GM21360 (cell line): Measurements from ENCODE around the gene EEPD1.
"Not testable (repeated sequence)": the region's sequence is repeated elsewhere in the genome, so short reads cannot be mapped to it uniquely, and the experiment has no call there.

Source experiments
- ATAC-seq: cut with Tn5 transposase; IDR thresholded peaks from one replicate; pipeline ENCODE4 v1.9.1; 2021; ENCODE audit warnings: mild to moderate bottlenecking, moderate library complexity; ENCODE audit not compliant: unreplicated experiment

EEPD1 gene

DNA sequence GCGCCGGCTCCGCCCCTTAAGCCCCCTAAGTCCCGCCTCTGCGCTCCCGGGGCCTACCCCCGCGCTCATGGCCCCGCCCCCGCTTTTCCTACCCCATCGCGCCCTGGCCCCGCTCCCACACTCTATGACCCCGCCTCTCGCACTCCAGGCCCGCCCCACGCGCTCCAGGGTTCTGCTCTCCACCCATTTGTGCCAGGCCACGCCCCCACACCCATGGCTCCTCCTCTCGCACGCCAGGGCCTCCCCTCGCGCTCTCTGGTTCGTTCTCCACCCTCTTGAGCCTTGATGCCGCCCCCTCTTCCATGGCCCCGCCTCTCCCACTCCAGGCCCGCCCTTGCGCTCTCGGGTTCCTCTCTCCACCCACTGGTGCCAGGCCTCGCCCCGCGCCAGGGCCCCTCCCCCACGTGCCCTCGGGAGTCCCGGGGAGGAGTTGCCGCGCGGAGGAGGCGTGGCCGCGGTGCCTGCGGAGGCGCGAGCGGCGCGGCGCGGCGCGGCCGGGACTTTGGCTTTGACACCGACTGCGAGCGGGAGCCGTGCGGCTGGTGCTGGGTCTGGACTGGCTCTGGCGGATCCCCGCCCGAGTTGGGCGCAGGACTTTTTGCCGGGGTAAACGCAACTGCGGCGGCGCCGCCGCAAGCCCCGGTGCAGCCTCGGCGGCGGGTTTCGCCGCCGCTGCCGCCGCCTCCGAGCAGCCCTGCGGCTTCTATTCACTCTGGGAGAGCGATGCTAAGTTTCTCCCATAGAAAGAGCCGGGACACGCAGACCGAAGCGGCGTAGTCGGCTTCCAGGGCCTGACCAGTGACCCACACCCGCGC is at the start of gene EEPD1:
EEPD1 (plus strand) TSS at position 499 of the 815 bp plus-strand sequence. CDS start 1,071 bp downstream, outside the sequence.
- ATAC-seq = peak; percentile 92

DNA sequence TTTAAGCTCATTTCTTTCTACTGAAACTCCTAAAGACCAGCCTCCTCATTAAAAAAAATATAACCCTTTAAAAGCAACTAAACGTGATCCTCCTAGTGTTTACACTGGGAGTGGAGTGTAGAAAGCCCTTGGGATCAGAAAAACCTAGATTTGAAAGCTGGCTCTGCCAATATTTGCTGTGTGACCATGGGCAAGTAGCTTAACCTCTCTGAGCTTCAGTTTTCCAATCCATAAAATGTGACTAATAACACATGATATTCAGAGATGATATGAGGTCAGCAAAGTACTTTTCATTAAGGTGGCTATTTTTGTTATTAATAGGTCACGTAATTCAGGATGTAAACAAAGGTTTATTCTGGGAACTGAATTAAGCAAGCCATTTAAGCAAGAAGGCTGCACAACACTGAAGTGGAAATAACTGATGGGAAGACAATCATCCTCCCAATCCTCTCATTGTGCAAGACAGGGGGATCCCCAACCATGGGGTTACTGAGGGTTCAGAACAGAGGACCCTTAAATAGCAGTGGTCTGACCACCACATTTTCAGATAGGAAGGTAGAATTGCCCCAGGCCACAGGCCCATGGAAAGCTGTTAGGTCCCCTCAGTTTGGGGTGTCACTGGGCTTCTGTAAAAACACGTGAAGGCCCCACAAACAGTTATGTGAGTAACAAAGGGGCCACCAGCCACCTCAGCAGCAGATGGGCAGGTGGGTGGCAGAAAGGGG is 49.1 kb upstream of the EEPD1 start:
- ATAC-seq = no peak

DNA sequence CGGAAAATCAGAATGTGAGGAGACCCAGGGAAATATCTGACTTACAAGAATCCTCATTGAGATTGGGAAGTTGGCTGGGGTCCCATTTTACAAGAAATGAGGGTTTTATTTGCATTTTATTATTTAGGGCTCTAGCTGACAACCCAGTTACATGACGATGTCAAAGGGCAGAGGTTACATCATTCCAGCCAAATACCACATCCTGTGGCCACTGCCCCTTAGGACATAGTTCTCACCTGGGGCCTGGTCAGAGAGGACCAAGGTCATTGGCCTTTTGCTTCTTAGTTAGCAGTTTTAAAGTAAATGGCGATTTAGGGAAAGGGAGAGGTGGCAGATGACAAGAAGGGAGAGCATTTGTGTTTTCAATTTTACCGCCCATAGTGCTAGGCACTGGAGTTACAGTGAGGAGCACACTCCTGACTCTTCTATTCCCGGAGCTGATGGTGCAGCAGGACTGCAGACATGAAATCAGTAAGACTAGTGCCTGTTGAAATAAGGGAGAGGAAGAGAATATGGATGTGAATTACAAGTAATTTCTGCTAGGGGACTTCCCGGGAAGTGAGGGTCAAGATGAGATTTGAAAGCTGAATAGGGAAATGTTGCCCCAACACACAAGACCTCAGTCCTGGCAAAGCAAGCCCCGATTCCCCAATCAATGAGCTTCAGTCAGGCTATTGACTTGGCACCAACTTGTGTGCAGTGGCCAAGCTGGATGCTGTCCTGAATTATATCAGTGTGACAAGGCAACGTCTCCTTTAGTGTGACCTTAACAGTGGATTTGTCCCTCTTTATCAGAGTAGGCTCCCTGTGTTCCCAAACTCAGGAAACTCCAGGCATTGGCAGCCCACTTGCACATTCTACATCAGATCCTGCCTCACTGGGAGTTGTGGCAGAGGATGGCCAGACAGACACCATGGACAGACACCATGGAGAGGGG is 45.8 kb upstream of the EEPD1 start:
- ATAC-seq = not testable (repeated sequence)

DNA sequence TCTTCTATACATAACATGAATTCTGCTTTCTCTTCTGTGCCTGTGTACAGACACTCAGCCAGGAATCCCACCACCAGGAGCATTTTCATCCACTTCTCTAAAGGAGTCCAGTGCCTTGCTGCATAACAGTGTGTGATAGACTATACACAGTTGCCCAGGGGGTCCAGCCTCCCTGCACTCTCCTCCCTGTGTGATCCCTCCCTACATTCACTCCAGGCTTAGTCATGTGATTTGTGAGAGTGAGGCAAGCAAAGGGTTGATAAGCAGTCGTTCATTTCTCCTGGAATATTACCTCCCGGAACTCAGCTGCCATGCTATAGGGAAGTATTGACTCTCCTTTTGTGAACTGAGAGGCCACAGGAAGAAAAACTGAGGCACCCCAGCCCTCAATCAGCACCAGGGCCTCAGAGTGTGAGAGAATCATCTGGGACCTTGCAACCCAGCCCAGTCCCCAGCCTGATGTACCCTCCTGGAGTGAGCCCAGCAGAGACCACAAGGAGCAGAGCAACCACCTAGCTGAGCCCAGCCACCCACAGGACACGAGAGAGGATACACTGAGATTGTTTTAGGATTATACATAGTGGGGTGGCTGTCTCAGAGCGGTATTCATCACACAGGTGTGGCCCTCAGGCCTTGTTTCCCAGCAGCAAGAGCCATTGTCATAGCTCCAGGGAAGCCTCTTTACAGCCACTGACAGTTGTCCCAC is 45.0 kb upstream of the EEPD1 start:
- no peak for ATAC-seq

DNA sequence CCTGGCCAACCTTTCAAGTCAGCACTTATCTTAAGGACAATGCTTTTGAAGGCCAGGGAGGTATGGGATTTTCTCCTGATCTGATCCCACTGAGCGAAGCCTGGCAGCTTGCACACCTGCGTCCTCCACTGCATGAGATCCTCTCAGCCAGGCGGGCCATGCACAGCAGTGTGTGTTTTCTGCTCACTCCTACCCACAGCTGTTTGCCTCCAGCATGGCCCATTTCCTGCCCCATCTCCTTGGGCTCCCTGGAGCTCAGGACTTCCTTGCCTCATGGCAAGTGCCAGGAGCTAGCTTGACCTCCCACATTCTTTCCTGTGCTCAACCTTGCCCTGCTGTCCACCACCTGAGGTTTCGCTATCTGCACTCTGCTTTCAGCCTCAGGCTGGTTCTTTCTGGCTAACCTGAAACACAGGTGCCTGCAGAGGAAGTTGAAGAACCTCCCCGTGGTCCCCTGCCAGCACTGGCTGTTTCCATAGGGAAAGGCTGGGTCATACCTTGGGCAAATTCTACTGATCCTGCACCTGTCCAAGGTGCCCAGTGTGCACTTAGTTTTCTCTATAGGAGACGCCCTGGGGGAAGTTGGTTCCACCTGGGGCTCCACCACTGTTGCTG is 43.9 kb upstream of the EEPD1 start:
- ATAC-seq = no peak

DNA sequence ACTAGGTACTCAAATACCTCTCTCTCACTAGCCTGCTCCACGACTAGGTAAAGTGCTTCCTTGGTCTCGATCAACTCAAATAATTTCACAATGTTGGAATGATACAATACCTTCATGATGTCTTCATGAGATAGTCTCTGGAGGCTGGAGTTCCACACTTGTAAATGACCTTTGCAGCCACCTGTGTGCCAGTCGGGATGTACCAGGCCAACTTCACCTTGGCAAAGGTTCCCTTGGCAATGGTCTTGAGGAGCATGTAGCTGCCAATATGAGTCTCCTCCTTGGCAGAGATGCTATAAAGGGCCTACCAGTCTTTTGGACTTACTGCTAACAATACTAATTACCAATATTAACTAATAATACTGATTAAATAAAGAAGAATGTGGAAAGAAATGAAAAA is 42.5 kb upstream of the EEPD1 start:
- no peak for ATAC-seq

DNA sequence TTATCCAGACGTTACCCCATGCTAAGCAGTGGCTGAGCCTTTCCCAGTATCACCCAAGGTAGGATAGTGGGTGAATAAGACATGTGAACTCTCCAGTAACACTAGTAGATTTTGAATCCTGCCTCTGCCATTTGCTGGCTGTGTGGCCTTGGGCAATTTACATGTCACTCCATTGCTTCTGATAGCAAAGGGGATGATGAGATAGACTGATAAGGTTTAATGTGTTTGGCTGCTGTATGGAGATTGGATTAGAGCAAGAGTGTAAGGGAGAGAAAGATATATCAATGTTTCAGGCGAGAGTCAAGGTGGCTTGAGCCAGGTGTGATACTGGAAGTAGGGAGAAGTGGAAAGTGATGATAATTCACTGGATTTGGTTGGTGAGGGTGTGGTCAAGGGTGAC is 40.1 kb upstream of the EEPD1 start:
- ATAC-seq = no peak

DNA sequence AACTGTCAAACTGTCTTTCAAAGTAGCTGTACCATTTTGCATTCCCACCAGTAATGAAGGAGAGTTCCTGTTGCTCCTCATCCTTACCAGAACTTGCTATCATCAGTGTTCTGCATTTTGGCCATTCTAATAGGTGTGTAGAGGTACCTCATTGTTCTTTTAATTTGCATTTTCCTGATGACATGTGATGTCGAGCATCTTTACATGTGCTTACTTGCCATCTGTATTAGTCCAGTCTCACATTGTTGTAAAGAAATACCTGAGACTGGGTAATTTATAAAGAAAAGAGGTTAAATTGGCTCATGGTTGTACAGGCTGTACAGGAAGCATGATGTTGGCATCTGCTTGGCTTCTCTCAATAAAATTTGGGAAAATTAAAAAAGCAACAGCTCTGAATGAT is 38.7 kb upstream of the EEPD1 start:
- ATAC-seq = no peak

DNA sequence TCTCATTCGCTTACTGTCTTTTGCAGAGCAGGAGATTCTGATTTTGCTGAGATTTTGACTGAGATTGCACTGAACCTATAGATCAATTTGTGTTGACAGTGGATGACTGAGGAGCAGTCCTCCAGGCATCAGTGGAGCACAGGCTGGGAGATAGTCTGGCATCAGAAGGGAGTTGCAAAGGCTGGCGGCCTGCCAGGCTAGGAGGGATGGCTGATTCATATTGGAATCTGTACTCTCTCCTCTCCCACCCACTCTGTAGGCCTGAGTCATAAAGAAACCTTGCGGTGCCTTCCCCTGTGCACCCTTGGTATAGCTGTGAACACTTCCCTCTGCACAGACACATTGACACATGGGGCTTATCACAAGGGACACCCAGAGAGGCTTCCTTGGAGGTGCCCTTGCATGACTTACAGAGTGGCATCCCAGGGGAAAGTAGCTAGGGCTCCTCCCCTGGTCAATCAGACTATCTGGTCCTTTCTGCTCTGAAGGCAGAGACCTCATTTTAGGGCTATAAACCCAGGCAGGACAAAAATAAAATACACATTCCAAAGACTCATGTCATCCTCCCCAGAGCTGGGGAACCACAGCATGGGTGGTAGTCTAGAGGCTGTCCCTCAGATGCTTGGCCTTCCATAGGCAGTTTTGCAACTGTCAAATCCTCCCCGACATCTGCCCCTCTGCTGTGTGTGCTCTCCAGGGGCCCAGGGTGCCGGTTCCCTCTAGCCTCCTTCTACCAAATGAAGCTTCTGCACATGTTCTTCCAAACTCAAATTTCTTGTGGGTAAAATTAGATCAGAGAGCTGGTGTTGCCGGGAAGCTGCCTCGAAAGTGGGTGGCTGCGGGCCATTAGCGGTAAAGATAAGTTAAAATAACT is 37.4 kb upstream of the EEPD1 start:
- peak; percentile 100 for ATAC-seq

DNA sequence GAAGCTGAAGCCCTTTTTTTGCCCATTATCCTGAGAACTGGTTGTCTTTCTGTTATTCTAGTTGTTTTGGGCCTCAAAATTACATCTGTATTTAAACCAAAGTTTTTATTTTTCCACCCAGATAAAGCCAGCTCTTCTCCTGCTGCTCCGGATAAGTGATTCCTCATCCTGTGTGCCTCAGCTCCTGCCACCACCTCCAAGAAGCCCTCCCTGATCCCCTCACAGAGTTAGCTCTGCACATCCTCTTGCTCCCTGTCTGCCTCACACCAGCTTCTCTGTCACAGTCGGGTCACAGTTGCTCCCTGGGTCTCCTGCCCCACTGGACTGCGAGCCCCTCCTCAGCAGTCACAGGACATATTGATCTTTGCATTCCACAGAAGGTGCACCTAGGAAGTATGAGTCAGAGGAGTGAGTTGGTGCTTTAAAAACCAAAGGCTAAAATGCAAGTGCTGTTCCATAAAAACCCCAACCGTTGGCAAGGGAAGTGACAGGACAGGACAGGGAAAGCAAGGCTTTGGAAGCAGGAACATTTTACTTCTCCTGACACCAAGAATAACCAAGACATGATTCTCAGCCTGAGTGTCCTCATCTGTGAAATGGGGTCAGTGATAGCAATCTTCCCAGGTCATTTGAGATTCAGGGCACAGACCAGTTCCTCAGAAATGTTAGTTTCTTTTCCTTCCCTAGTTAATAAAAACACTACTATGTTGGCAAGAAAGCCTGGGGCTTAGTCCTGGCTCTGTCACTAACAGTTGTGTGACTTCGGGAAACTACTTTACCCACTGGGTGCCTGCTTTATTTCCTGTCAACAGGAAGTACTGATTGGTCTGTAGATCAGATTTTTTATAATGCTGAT is 36.5 kb upstream of the EEPD1 start:
- ATAC-seq = no peak

DNA sequence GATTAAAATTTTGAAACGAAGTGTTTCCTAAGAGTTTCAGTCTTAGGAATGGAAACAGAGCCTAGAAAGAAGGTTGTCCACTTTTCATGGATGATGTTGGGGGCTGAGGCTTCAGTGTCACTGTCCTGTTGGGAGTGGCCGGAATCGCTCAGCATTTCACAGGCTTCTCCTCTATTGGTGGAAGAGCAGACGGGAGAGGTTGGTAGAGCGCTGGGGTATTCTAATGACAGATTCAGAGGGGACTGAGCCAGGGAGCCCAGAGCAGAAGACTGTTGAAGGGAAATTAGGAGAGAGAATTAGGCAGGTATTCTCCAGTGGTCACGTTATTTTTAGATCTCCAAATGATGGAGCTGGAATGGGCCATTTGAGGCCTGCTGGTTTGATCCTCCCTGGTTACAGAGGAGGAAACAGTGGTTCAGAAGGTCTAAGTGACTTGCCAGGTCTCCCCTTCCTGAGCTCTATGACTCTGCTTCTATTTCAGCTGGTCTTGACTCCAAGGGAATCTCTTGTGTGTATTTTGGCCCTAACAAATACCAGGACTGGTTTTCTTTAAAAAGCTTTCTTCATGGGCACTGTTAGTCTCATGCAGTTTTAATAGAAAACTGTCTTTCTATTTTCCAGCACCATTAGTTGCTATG is 35.7 kb upstream of the EEPD1 start:
- no peak for ATAC-seq

DNA sequence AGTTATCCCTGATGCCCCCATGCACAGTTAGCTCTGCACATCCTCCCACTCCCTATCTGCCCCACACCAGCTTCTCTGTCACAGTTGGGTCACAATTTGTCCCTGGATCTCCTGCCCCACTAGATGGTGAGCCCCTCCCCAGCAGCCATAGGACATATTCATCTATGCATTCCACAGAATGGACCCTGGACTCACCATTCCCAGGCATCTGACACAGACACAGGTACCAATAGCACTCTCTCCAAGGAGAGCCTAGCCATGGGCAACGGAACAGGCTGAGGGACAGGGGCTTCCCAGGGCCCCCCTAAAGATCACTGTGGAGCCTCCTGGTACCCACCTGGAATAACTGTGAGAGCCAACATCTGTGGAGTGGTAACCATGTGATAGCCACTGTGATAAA is 34.7 kb upstream of the EEPD1 start:
- ATAC-seq = no peak

DNA sequence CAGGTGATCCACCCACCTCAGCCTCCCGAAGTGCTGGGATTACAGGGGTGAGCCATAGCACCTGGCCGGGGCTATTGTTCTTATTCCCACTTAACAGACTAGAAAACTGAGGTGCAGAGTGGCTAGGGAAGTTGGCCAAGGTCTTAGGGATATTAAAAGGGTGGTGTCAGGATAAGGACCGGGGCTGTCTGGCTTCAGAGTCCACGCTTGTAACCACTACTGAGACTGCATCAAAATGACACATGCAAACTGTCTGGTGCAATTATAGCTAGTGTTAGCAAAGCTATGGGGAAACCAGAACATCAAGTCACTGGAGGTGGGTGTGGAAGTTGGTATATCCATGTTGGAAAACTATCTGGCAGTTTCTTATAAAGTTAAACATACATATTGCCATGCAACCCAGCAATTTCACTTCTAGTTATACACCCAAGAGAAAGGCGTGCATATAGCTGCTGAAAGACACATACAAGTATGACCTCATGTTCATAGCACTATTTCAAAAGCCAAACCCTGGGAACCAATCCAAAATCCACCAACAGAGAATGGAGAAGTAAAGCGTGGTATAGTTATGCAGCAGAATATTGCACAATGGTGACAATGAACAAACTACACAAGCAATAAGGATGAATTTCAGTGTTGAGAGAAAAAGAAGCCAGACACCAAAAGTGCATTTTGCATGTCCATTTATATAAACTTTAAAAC is 33.9 kb upstream of the EEPD1 start:
- no peak for ATAC-seq

DNA sequence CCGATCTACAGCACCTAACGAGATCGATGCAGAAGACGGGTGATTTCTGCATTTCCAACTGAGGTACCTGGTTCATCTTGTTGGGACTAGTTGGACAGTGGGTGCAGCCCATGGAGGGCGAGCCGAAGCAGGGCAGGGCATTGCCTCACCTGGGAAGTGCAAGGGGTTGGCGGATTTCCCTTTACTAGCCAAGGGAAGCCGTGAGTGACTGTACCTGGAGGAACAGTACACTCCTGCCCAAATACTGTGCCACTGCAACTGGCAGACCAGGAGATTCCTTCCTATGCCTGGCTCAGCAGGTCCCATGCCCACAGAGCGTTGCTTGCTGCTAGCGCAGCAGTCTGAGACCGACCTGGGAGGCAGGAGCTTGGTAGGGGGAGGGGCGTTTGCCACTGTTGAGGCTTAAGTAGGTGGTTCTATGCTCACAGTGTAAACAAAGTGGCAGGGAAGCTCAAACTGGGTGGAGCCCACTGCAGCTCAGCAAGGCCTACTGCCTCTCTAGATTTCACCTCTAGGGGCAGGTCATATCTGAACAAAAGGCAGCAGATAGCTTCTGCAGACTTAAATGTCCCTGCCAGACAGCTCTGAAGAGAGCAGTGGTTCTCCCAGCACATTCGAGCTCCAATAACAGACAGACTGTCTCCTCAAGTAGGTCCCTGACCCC is 32.9 kb upstream of the EEPD1 start:
- ATAC-seq = not testable (repeated sequence)

DNA sequence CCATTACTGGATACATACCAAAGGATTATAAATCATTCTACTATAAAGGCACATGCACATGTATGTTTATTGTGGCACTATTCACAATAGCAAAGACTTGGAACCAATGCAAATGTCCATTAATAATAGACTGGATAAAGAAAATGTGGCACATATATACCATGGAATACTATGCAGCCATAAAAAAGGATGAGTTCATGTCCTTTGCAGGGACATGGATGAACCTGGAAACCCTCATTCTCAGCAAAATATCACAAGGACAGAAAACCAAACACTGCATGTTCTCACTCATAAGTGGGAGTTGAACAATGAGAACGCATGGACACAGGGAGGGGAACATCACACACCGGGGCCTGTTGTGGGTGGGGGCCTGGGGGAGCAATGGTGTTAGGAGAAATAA is 27.4 kb upstream of the EEPD1 start:
- ATAC-seq = not testable (repeated sequence)

DNA sequence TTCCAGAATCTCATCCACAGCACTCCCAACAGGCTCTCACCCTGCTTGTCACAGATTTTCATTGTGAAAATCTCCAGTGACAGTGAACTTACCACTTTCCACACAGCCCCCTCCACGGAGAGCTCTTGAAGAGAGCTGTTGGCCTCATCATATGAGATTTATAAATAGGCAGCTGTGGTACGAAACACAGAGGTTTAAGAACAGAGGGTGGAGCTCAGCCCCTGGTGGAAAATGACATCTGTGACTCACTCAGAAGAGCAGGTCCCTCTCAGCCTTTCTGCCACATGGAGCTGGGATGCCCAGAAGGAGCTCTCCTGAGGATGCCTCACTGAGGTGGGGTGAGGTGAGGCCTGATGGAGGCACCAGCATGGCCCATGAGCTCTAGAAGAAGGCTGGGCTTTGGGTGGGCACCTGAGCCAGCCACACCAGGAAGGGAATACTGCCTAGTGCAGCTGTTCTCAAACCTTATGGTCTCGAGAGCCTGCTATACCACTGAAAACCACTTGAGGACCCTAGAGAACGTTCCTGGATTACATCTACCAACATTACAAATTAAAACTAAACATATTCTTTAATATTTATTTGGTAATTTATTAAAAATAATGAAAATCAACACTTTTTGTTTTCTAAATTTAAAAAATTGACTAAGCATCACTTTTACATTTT is 25.8 kb upstream of the EEPD1 start:
- peak; percentile 62 for ATAC-seq
